ENCODE data around the gene SLC9A9. TPM values are rescaled to one million over a fixed set of nuclear protein-coding genes. Genes with fewer than 3 reads are reported as not detected.

Gene SLC9A9
- total and polyA plus RNA-seq, 9 of the 15 experiments (the other 6 are each of a cell fraction or from before 2014, with no cell fraction given), result 0.03 to 0.13 TPM; not detected in 7

DNA sequence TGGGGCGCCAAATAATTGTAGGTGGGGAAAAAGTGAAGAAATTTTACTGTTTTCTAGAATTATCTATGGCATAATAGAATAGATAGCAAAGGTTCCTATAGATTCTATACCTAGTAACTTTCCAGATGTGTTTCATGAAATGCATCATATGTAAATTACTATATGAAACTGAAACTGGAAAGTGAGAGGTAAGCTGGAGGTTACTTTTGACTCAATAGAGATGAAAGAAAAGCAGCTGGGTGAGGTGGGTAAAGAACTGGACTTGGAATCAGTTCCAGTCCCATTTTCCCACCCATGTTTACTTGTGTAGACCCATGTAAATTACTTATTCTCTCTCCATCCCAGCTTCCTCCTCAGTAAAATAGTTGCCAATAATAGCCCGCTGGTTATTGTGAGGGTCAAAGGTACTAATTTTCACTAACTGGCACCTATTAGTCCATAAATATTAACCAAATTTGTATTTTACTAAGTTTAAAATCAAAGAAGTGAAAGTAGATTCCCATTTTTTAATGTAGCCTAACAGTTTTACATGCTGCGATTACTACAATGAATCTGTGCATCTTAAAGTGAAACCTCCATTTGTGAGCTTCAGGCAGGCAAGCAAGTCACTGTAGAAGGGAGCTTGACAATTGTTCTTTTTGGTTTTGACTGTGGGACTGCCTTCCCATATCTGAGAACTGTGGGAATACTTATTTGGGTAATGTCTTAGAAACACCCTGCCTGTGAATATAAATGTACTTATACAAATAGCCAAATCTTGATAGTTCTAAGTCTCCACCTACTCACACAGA, 312.1 kb downstream of the SLC9A9 start:
- Histone ChIP-seq H3K4me3 (no peak overlapping the region), H3K27ac (ENCODE audit: extremely low read depth, low read depth, low read length) (no peak overlapping the region)
- intact Hi-C loops (cut with micrococcal nuclease), result no loop called here

More for the DNA sequence above, 312.1 kb downstream of the SLC9A9 start:
- FAIRE-seq (no peak), DNase-seq (ENCODE audit: extremely low read depth in 1 of 4, low spot score in 3 of 4) (no peak), ATAC-seq (no peak)
- BruUV-seq (replicated peaks), result no TSS peak
- WGBS (ENCODE audit: insufficient coverage, low coverage, missing lambda C conversion rate), result 20% methylated on average over 3 of the region's 3 CpGs
- in situ Hi-C loops (cut with MboI), result no loop called here
- no peak overlapping the region for H3K4me2 ChIP-seq (ENCODE audit: insufficient read depth, low read length)
- H3K9me3 ChIP-seq (replicated peaks; ENCODE audit: control insufficient read depth, insufficient read depth, low read depth, low read length), result no peaks in the 10 kb centered on the region
- CTCF ChIA-PET (ENCODE audit: low intra/inter-chr PET ratio), result no interaction called here
- H3K27me3 ChIP-seq (ENCODE audit: control insufficient read depth in 2 of 2, insufficient read depth in 2 of 2, low read length in 2 of 2), result no peaks in the 10 kb centered on the region
- no peak overlapping the region for H3K9ac ChIP-seq (ENCODE audit: insufficient read depth in 1 of 2, low read depth in 2 of 2, low read length in 2 of 2)
- no peaks in the 10 kb centered on the region for H3K9me1 ChIP-seq (ENCODE audit: control insufficient read depth, insufficient read depth, low read length)
- no peak for TF ChIP-seq MECOM (CRISPR knock-in tag; IDR thresholded peaks at IDR 0.05)
- no peak for TF ChIP-seq PHF8 (IDR thresholded peaks at IDR 0.05; ENCODE audit: borderline replicate concordance, low read length)
- TF ChIP-seq, protein P1, sequence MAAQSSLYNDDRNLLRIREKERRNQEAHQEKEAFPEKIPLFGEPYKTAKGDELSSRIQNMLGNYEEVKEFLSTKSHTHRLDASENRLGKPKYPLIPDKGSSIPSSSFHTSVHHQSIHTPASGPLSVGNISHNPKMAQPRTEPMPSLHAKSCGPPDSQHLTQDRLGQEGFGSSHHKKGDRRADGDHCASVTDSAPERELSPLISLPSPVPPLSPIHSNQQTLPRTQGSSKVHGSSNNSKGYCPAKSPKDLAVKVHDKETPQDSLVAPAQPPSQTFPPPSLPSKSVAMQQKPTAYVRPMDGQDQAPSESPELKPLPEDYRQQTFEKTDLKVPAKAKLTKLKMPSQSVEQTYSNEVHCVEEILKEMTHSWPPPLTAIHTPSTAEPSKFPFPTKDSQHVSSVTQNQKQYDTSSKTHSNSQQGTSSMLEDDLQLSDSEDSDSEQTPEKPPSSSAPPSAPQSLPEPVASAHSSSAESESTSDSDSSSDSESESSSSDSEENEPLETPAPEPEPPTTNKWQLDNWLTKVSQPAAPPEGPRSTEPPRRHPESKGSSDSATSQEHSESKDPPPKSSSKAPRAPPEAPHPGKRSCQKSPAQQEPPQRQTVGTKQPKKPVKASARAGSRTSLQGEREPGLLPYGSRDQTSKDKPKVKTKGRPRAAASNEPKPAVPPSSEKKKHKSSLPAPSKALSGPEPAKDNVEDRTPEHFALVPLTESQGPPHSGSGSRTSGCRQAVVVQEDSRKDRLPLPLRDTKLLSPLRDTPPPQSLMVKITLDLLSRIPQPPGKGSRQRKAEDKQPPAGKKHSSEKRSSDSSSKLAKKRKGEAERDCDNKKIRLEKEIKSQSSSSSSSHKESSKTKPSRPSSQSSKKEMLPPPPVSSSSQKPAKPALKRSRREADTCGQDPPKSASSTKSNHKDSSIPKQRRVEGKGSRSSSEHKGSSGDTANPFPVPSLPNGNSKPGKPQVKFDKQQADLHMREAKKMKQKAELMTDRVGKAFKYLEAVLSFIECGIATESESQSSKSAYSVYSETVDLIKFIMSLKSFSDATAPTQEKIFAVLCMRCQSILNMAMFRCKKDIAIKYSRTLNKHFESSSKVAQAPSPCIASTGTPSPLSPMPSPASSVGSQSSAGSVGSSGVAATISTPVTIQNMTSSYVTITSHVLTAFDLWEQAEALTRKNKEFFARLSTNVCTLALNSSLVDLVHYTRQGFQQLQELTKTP (IDR thresholded peaks at IDR 0.05; ENCODE audit: low read depth in 1 of 2, partially characterized antibody in 2 of 2), result no peak
- TF ChIP-seq TAF9B (IDR thresholded peaks at IDR 0.05; ENCODE audit: partially characterized antibody), result no peak
- H3K36me3 ChIP-seq (ENCODE audit: control insufficient read depth, insufficient read depth, low read length), result no peaks in the 10 kb centered on the region
- H4K20me1 ChIP-seq (replicated peaks; ENCODE audit: control insufficient read depth, insufficient read depth, low read length), result no peaks in the 10 kb centered on the region
- H3K79me2 ChIP-seq (ENCODE audit: control insufficient read depth, insufficient read depth, low read length), result no peaks in the 10 kb centered on the region
- no peaks in the 10 kb centered on the region for H3K4me1 ChIP-seq (replicated peaks in 1 of 2; ENCODE audit: control insufficient read depth in 2 of 2, insufficient read depth in 2 of 2, low read length in 2 of 2)
- POLR2A ChIA-PET, result no interaction called here
- H2AFZ ChIP-seq (ENCODE audit: low read depth, low read length), result no peak overlapping the region
